Adrenal gland (tissue), 12 donors: ENCODE data around the gene IQCC. TPM values are rescaled to one million over a fixed set of nuclear protein-coding genes. Genes with fewer than 3 reads are reported as not detected.

Experiments
- DNase-seq, 7 donors: peaks; one replicate each; pipeline ENCODE4 v3.0.0-alpha.2; 2019 to 2020
- H3K27ac ChIP-seq, 5 donors: fragments of 200-600 bp; sonication (generic) in 4 of 5; 1 replicate in 3 of 5; 2 replicates in 2 of 5; pipeline versions ENCODE4 v1.5.1 to v1.8.0; 2016 to 2020; ENCODE audit warnings: mild to moderate bottlenecking in 1 of 5
- H3K27me3 ChIP-seq: fragments of 200-600 bp; 2 replicates; pipeline ENCODE4 v1.8.0; 2021
- H3K36me3 ChIP-seq, 2 donors: fragments of 200-600 bp; replicated peaks in 1 of 2; 1 replicate in 1 of 2; 2 replicates in 1 of 2; pipeline versions ENCODE4 v1.5.1 to v1.8.0; 2018 to 2022
- H3K4me1 ChIP-seq, 2 donors: fragments of 200-600 bp; replicated peaks in 1 of 2; 1 replicate in 1 of 2; 2 replicates in 1 of 2; pipeline versions ENCODE4 v1.5.1 to v1.8.0; 2018 to 2021
- H3K4me3 ChIP-seq, 4 donors: fragments of 200-600 bp; sonication (generic) in 3 of 4; one replicate each; pipeline ENCODE4 v1.5.1; 2016 to 2018
- H3K9me3 ChIP-seq, 3 donors: fragments of 200-600 bp; sonication (generic) in 1 of 3; replicated peaks in 1 of 3; 1 replicate in 2 of 3; 2 replicates in 1 of 3; pipeline versions ENCODE4 v1.5.1 to v1.8.0; 2016 to 2021
- POLR2A ChIP-seq, 2 donors: fragments of 450-650 bp; IDR thresholded peaks; one replicate each; pipeline ENCODE4 v1.6.1; 2017; ENCODE audit warnings: antibody characterized with exemption in 2 of 2, mild to moderate bottlenecking in 2 of 2, moderate library complexity in 1 of 2
- WGBS, 4 donors: extraction: QIAGEN DNeasy Blood & Tissue Kit in 2 of 4; methylation state at CpG; one replicate each; pipeline versions ENCODE4 v1.1.5 to v1.1.7; 2013 to 2017; 5-methylcytosine and 5-hydroxymethylcytosine counted together
- intact Hi-C, 2 donors: fragments of 100-400 bp; cut with DNase I; formaldehyde crosslinking; loops; one replicate each; pipeline versions ENCODE4 v1.14.1 to v1.15.0; 2022 to 2023
- polyA plus RNA-seq, 3 donors: library from polyadenylated mRNA; stranded (reverse); fragments of 200-250 nt in 2 of 3; fragments of 350-450 nt in 1 of 3; fragmentation: Illumina TruSeq in 1 of 3; extraction: RNeasy Lipid Tissue Mini Kit (QIAGEN cat#74804) in 1 of 3; gene quantifications; one replicate each; pipeline ENCODE4 v1.2.3, GENCODE V29; 2013 to 2014
- total RNA-seq, 9 donors: library from RNA; depleted of rRNA in 4 of 9; stranded (reverse); fragments of >200 nt in 4 of 9; fragments of 120-200 nt in 1 of 9; fragmentation: NEBNext Ultra II Directional in 1 of 9; extraction: Animal tissue kit (Norgen Biotek cat#: 25700) in 1 of 9; gene quantifications; one replicate each; pipeline versions ENCODE4 v1.1.0 to v1.2.4, GENCODE V29; 2013 to 2023
- TF ChIP-seq, protein P1 (sequence below), 6 experiments: fragments of 450-650 bp in 4 of 6; fragments of 200-600 bp in 2 of 6; sonication (generic) in 1 of 6; IDR thresholded peaks; 1 replicate in 5 of 6; 2 replicates in 1 of 6; pipeline versions ENCODE4 v1.5.1 to v1.8.0; 2016 to 2021; ENCODE audit warnings: antibody characterized with exemption in 6 of 6, mild to moderate bottlenecking in 2 of 6, moderate library complexity in 1 of 6
- donor health status: healthy with polysubstance abuse.
- donor health status: Bipolar disorder and iron deficiency.
- donor health status: DM: yes; HTN: yes; CAD: no.
- donor health status: DM: no; HTN: no; CAD: no.
- donor health status: DM: no; HTN: no; CAD: no.
- donor health status: DM: yes; HTN: yes; CAD: no.

IQCC gene
- total and polyA plus RNA-seq, 12 donors: 1.5 to 3.9 (median 3.0) TPM

DNA sequence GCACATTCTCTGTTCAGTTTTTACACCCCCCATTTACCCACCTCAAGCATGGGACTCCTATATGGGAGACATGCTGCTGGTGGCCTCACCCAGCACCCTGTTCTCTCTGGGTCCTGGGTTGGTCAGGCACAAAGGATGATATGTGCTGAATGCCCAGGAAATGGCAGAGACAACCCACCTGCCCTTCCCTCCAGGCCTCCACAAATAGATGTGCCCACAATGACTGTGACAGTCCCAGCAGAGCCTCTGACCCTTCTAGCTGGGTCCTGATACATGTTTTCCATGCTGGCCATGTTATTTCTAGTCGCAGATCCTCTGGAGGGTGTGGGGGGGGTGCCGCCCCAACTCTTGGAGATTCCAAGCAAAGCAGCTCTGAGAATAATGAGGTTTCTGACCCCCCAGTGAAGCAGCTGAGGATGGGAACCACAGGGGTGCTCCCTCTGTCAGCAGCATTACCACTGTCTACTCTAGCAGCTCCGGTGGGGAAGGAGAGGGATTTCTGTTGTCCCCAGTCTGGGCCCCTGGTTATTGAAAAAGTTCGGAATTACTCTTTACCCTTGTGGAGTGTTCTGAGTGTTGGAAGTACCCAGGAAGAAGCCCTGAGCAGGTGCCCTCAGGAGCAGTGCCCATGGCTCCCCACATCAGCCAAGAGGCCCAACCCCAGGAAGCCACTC is 6.3 kb upstream of the IQCC start:
- intact Hi-C loops: no loop called here
- TF ChIP-seq, protein P1, sequence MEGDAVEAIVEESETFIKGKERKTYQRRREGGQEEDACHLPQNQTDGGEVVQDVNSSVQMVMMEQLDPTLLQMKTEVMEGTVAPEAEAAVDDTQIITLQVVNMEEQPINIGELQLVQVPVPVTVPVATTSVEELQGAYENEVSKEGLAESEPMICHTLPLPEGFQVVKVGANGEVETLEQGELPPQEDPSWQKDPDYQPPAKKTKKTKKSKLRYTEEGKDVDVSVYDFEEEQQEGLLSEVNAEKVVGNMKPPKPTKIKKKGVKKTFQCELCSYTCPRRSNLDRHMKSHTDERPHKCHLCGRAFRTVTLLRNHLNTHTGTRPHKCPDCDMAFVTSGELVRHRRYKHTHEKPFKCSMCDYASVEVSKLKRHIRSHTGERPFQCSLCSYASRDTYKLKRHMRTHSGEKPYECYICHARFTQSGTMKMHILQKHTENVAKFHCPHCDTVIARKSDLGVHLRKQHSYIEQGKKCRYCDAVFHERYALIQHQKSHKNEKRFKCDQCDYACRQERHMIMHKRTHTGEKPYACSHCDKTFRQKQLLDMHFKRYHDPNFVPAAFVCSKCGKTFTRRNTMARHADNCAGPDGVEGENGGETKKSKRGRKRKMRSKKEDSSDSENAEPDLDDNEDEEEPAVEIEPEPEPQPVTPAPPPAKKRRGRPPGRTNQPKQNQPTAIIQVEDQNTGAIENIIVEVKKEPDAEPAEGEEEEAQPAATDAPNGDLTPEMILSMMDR (IDR thresholded peaks at IDR 0.05): no peak
- TF ChIP-seq POLR2A (IDR thresholded peaks at IDR 0.05): no peak
- Histone ChIP-seq H3K36me3 (peaks cover 0 to 42% of the 10 kb centered on the region in 2 donors), H3K4me1 (peaks cover 35 to 45% of the 10 kb centered on the region in 2 donors), H3K27me3 (no peaks in the 10 kb centered on the region), H3K9me3 (no peaks in the 10 kb centered on the region), H3K27ac (peak overlapping the region in 4 of 5 donors; percentile 70 to 90 (median 82)), H3K4me3 (no peak overlapping the region)
- 65 to 90% (median 73%) methylated on average over 2 to 4 of the region's 4 CpGs for WGBS, 4 donors
- DNase-seq: no peak

DNA sequence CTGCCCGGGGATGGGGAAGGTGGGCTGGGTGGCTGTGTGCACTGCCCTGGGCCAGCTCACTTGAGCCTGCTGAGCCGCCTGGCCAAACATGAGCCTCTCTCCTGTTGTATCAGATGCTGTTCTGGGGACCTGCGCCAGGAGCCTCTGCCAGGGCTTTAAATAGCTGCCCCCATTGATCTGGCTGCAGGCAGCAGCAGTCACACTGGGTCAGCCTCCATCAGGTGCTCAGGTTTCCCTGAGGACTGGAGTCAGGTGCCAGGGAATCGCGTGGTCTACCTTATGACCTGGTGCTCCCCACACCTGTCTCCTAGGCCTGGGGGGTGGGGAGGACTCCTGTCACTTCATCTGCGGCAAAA is 5.8 kb upstream of the IQCC start:
- H3K27ac ChIP-seq: peak overlapping the region in 4 of 5 donors; percentile 70 to 90 (median 82)
- no peaks in the 10 kb centered on the region for H3K9me3 ChIP-seq
- peaks cover 0 to 37% of the 10 kb centered on the region in 2 donors for H3K36me3 ChIP-seq
- H3K4me1 ChIP-seq: peaks cover 35 to 45% of the 10 kb centered on the region in 2 donors
- intact Hi-C loops: loop anchor here in 1 of 2 donors (5.0 kb wide), 1 partner anchor 48 kb away; the partner anchor contains the start of gene FAM167B
- H3K4me3 ChIP-seq: peak overlapping the region in 1 of 4 donors; percentile 77
- H3K27me3 ChIP-seq: no peaks in the 10 kb centered on the region
- TF ChIP-seq, protein P1 (IDR thresholded peaks at IDR 0.05): no peak
- TF ChIP-seq POLR2A (IDR thresholded peaks at IDR 0.05): peak in 1 of 2 donors; percentile 1
- peak in 6 of 7 donors; percentile 64 to 87 (median 76) for DNase-seq
- 39 to 67% (median 44%) methylated on average over 1 to 6 of the region's 6 CpGs for WGBS, 4 donors

DNA sequence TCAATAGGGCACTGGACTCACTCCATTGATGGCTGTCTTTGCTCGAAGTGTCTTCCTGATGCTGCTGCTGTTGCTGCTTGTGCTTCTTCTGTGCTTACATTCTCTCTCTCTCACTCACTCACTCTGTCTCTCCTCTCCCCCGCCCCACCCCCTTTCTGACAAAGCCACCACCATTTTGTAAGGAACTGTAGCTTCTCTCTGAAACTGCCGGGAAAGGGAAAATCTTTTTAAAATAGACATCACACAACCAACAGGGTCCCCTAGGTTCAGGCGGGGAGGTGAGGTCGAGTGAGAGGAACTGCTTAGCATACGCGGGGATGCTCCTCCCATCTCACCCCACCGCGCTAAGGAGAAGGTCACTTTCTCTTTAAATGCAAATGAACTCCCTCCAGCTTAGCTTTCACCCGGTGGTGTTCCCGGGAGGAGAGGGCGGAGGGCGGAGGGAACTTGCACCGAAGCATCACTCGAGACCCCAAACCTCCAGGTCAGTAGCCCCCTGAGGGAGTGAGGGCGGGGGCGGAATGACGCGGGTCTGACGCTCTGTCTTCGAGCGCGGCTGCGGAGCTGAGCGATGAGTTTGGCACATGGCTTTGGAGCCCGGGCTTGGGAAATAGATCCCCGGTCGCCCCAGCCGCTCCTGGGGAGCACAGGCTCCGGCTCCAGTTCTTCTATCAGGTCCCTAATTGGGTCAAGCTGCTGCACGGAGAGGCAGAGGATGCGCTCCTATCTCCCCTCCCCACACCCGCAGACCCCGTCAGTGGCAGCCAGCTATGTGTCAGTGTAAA is 5.1 kb upstream of the IQCC start, which contains the start of gene CCDC28B:
CCDC28B (plus strand) TSS at position 370 of the 785 bp plus-strand sequence. CDS start 1,341 bp downstream, outside the sequence.
- Histone ChIP-seq H3K9me3 (no peaks in the 10 kb centered on the region), H3K27me3 (no peaks in the 10 kb centered on the region), H3K36me3 (peaks cover 0 to 30% of the 10 kb centered on the region in 2 donors), H3K4me3 (peak within 1 kb of the TSS in 3 of 4 donors; percentile 51 to 77 (median 56)), H3K4me1 (peaks cover 35 to 49% of the 10 kb centered on the region in 2 donors), H3K27ac (peak within 1 kb of the TSS; percentile 20 to 90 (median 76))
- intact Hi-C loops: loop anchor here in 1 of 2 donors (5.0 kb wide), 1 partner anchor 47 kb away; the partner anchor contains the start of gene FAM167B
- TF ChIP-seq, protein P1 (IDR thresholded peaks at IDR 0.05): no peak
- TF ChIP-seq POLR2A (IDR thresholded peaks at IDR 0.05): peak in 1 of 2 donors; percentile 20
- WGBS, 4 donors: 0 to 1% (median 1%) methylated on average over 19 to 34 of the region's 34 CpGs
- peak; percentile 62 to 86 (median 76) for DNase-seq
